ENCODE results near the gene FAT2. TPM values are rescaled to one million over a fixed set of nuclear protein-coding genes. Genes with fewer than 3 reads are reported as not detected.

FAT2 gene
- total and polyA plus RNA-seq, 4 experiments from 2014 or later = not detected

- POLR2A ChIA-PET (ENCODE audit: partially characterized antibody) = no interaction called here
- H3K4me1 Mint-ChIP-seq = no peaks in the 10 kb centered on the region
- intact Hi-C loops (cut with micrococcal nuclease) = no loop called here
- DNase-seq = no peak
- no peaks in the 10 kb centered on the region for H3K9me3 Mint-ChIP-seq
- H3K27ac ChIP-seq (ENCODE audit: low read depth, low read length) = no peak overlapping the region
- H3K27me3 Mint-ChIP-seq = peaks cover 4 to 5% of the 10 kb centered on the region in 2 donors
- H3K27me3 ChIP-seq (ENCODE audit: insufficient read depth, low read length) = no peaks in the 10 kb centered on the region
- no peaks in the 10 kb centered on the region for H3K36me3 Mint-ChIP-seq
- no peaks in the 10 kb centered on the region for H3K9me3 ChIP-seq (ENCODE audit: control insufficient read depth in 1 of 2, low read length in 2 of 2)
- no peak overlapping the region for H3K4me3 Mint-ChIP-seq
- CTCF ChIA-PET (ENCODE audit: partially characterized antibody) = no interaction called here
- H3K36me3 ChIP-seq (ENCODE audit: insufficient read depth, low read length) = no peaks in the 10 kb centered on the region
- H3K27ac Mint-ChIP-seq = no peak overlapping the region
- no peaks in the 10 kb centered on the region for H3K4me1 ChIP-seq (ENCODE audit: insufficient read depth, low read length)
- no peak overlapping the region for H3K4me3 ChIP-seq (ENCODE audit: low read length in 2 of 2)
Measured at GRCh38 chr5:151631941-151632340, 40.8 kb upstream of the FAT2 start.

DNA sequence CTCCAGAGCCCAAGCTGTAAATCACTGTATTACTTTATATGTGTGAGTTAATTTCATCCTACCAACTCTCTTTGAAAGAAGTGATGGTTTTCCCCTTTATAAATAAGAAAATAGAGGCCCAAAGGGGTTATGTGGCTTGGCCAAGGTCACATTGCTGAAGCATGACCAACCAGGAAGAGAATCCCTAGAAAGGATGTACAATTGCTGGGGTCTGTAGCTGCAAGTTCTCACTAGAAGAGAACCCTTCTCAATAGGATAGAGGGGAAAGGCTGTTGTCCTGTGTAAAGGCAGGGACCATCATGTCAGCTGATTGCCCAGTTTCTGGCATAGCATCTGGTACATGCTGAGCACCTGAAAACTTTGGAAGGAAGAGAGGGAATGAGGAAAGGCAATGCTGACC is 39.0 kb upstream of the FAT2 start:
- Histone ChIP-seq H3K36me3 (ENCODE audit: insufficient read depth, low read length) (no peaks in the 10 kb centered on the region), H3K27ac (ENCODE audit: low read depth, low read length) (no peak overlapping the region), H3K27me3 (ENCODE audit: insufficient read depth, low read length) (no peaks in the 10 kb centered on the region), H3K9me3 (ENCODE audit: control insufficient read depth in 1 of 2, low read length in 2 of 2) (no peaks in the 10 kb centered on the region), H3K4me3 (ENCODE audit: low read length in 2 of 2) (no peak overlapping the region), H3K4me1 (ENCODE audit: insufficient read depth, low read length) (no peaks in the 10 kb centered on the region)
- CTCF ChIA-PET (ENCODE audit: partially characterized antibody) = no interaction called here
- DNase-seq = no peak
- Mint-ChIP-seq H3K4me3 (no peak overlapping the region), H3K9me3 (no peaks in the 10 kb centered on the region), H3K27me3 (peaks cover 4 to 5% of the 10 kb centered on the region in 2 donors), H3K4me1 (no peaks in the 10 kb centered on the region), H3K36me3 (no peaks in the 10 kb centered on the region), H3K27ac (no peak overlapping the region)
- POLR2A ChIA-PET (ENCODE audit: partially characterized antibody) = no interaction called here
- intact Hi-C loops (cut with micrococcal nuclease) = no loop called here

- Mint-ChIP-seq H3K27me3 (peaks cover 7 to 8% of the 10 kb centered on the region in 2 donors), H3K4me1 (no peaks in the 10 kb centered on the region), H3K9me3 (no peaks in the 10 kb centered on the region), H3K4me3 (no peak overlapping the region), H3K27ac (no peak overlapping the region), H3K36me3 (no peaks in the 10 kb centered on the region)
- H3K9me3 ChIP-seq (ENCODE audit: control insufficient read depth in 1 of 2, low read length in 2 of 2) = no peaks in the 10 kb centered on the region
- intact Hi-C loops (cut with micrococcal nuclease) = no loop called here
- H3K27ac ChIP-seq (ENCODE audit: low read depth, low read length) = no peak overlapping the region
- H3K36me3 ChIP-seq (ENCODE audit: insufficient read depth, low read length) = no peaks in the 10 kb centered on the region
- CTCF ChIA-PET (ENCODE audit: partially characterized antibody) = interaction anchor here (1.8 kb wide), 1 partner anchor 31 kb away, joined by 3 read pairs; no protein-coding TSS in a partner anchor
- no peak overlapping the region for H3K4me3 ChIP-seq (ENCODE audit: low read length in 2 of 2)
- no peak for DNase-seq
- H3K4me1 ChIP-seq (ENCODE audit: insufficient read depth, low read length) = no peaks in the 10 kb centered on the region
- POLR2A ChIA-PET (ENCODE audit: partially characterized antibody) = no interaction called here
- H3K27me3 ChIP-seq (ENCODE audit: insufficient read depth, low read length) = no peaks in the 10 kb centered on the region
Measured at GRCh38 chr5:151628112-151628823, 37.1 kb upstream of the FAT2 start.

DNA sequence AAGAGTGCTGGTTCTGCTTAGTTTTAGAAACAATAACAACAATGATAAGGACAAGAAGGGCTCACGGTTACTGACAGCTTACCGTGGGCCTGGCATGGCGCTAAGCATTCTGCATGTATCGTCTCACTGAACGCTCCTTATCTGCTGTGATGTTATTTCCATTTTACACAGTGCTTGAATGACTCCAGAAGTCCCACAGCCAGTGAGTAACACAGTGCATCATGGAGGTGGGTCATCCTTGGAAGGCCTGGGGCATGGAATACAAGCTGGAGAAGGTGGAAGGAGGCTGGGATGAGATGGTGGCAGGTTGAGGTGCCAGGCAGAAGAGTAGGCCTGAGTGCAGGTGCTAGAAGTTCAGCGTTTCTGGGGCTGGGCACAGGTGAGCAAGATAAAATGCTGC is 36.5 kb upstream of the FAT2 start:
- peaks cover 7 to 8% of the 10 kb centered on the region in 2 donors for H3K27me3 Mint-ChIP-seq
- no peaks in the 10 kb centered on the region for H3K9me3 Mint-ChIP-seq
- H3K36me3 ChIP-seq (ENCODE audit: insufficient read depth, low read length) = no peaks in the 10 kb centered on the region
- no peaks in the 10 kb centered on the region for H3K27me3 ChIP-seq (ENCODE audit: insufficient read depth, low read length)
- ChIA-PET CTCF (ENCODE audit: partially characterized antibody) (interaction anchor here (1.8 kb wide), 1 partner anchor 31 kb away, joined by 3 read pairs; no protein-coding TSS in a partner anchor), POLR2A (ENCODE audit: partially characterized antibody) (no interaction called here)
- H3K4me1 Mint-ChIP-seq = no peaks in the 10 kb centered on the region
- no peaks in the 10 kb centered on the region for H3K9me3 ChIP-seq (ENCODE audit: control insufficient read depth in 1 of 2, low read length in 2 of 2)
- H3K27ac ChIP-seq (ENCODE audit: low read depth, low read length) = no peak overlapping the region
- DNase-seq = no peak
- no peak overlapping the region for H3K4me3 Mint-ChIP-seq
- H3K4me3 ChIP-seq (ENCODE audit: low read length in 2 of 2) = no peak overlapping the region
- no peaks in the 10 kb centered on the region for H3K4me1 ChIP-seq (ENCODE audit: insufficient read depth, low read length)
- H3K27ac Mint-ChIP-seq = no peak overlapping the region
- H3K36me3 Mint-ChIP-seq = no peaks in the 10 kb centered on the region
- intact Hi-C loops (cut with micrococcal nuclease) = no loop called here

- no peak for DNase-seq
- POLR2A ChIA-PET (ENCODE audit: partially characterized antibody) = no interaction called here
- no peaks in the 10 kb centered on the region for H3K9me3 Mint-ChIP-seq
Measured at GRCh38 chr5:151625285-151625684, 34.2 kb upstream of the FAT2 start.

GRCh38 chr5:151624476-151624875 is 33.3 kb upstream of the FAT2 start:
- no peak overlapping the region for H3K27ac Mint-ChIP-seq
- peaks cover 10 to 15% of the 10 kb centered on the region in 2 donors for H3K27me3 Mint-ChIP-seq
- no peak overlapping the region for H3K27ac ChIP-seq (ENCODE audit: low read depth, low read length)
- DNase-seq = no peak
- H3K4me3 Mint-ChIP-seq = no peak overlapping the region
- no peaks in the 10 kb centered on the region for H3K4me1 Mint-ChIP-seq
- intact Hi-C loops (cut with micrococcal nuclease) = no loop called here
- no peaks in the 10 kb centered on the region for H3K9me3 ChIP-seq (ENCODE audit: control insufficient read depth in 1 of 2, low read length in 2 of 2)
- CTCF ChIA-PET (ENCODE audit: partially characterized antibody) = interaction anchor here (1.1 kb wide), 1 partner anchor 34 kb away, joined by 3 read pairs; no protein-coding TSS in a partner anchor
- no peak overlapping the region for H3K4me3 ChIP-seq (ENCODE audit: low read length in 2 of 2)
- no peaks in the 10 kb centered on the region for H3K36me3 ChIP-seq (ENCODE audit: insufficient read depth, low read length)
- no peaks in the 10 kb centered on the region for H3K27me3 ChIP-seq (ENCODE audit: insufficient read depth, low read length)
- H3K36me3 Mint-ChIP-seq = no peaks in the 10 kb centered on the region
- no peaks in the 10 kb centered on the region for H3K9me3 Mint-ChIP-seq
- no peaks in the 10 kb centered on the region for H3K4me1 ChIP-seq (ENCODE audit: insufficient read depth, low read length)
- POLR2A ChIA-PET (ENCODE audit: partially characterized antibody) = no interaction called here

More at GRCh38 chr5:151625285-151625684, 34.2 kb upstream of the FAT2 start:
- Mint-ChIP-seq H3K36me3 (no peaks in the 10 kb centered on the region), H3K4me1 (no peaks in the 10 kb centered on the region), H3K27ac (no peak overlapping the region), H3K4me3 (no peak overlapping the region), H3K27me3 (peaks cover 12 to 17% of the 10 kb centered on the region in 2 donors)
- no peaks in the 10 kb centered on the region for H3K4me1 ChIP-seq (ENCODE audit: insufficient read depth, low read length)
- H3K27ac ChIP-seq (ENCODE audit: low read depth, low read length) = no peak overlapping the region
- no peak overlapping the region for H3K4me3 ChIP-seq (ENCODE audit: low read length in 2 of 2)
- no peaks in the 10 kb centered on the region for H3K27me3 ChIP-seq (ENCODE audit: insufficient read depth, low read length)
- CTCF ChIA-PET (ENCODE audit: partially characterized antibody) = no interaction called here
- intact Hi-C loops (cut with micrococcal nuclease) = no loop called here
- no peaks in the 10 kb centered on the region for H3K36me3 ChIP-seq (ENCODE audit: insufficient read depth, low read length)
- no peaks in the 10 kb centered on the region for H3K9me3 ChIP-seq (ENCODE audit: control insufficient read depth in 1 of 2, low read length in 2 of 2)

GRCh38 chr5:151622367-151623088 is 31.4 kb upstream of the FAT2 start:
- ChIA-PET CTCF (ENCODE audit: partially characterized antibody) (no interaction called here), POLR2A (ENCODE audit: partially characterized antibody) (no interaction called here)
- Histone ChIP-seq H3K27ac (ENCODE audit: low read depth, low read length) (no peak overlapping the region), H3K4me3 (ENCODE audit: low read length in 2 of 2) (no peak overlapping the region), H3K36me3 (ENCODE audit: insufficient read depth, low read length) (no peaks in the 10 kb centered on the region), H3K4me1 (ENCODE audit: insufficient read depth, low read length) (no peaks in the 10 kb centered on the region), H3K27me3 (ENCODE audit: insufficient read depth, low read length) (no peaks in the 10 kb centered on the region), H3K9me3 (ENCODE audit: control insufficient read depth in 1 of 2, low read length in 2 of 2) (no peaks in the 10 kb centered on the region)
- Mint-ChIP-seq H3K36me3 (no peaks in the 10 kb centered on the region), H3K9me3 (no peaks in the 10 kb centered on the region), H3K27me3 (peaks cover 10 to 14% of the 10 kb centered on the region in 2 donors), H3K4me3 (peak overlapping the region in 1 of 8 donors; percentile 12), H3K4me1 (no peaks in the 10 kb centered on the region), H3K27ac (peak overlapping the region in 2 of 7 donors; percentile 36 to 44)
- intact Hi-C loops (cut with micrococcal nuclease) = no loop called here
- DNase-seq = no peak
